HG03045 (cell line): Measurements from ENCODE around the gene KPNB1.

Source experiments
- ATAC-seq: cut with Tn5 transposase; IDR thresholded peaks from one replicate; pipeline ENCODE4 v1.9.1; 2021; ENCODE audit warnings: mild to moderate bottlenecking, moderate library complexity; ENCODE audit not compliant: unreplicated experiment

KPNB1 gene

GRCh38 chr17:47636273-47637030 lies 13.3 kb upstream of the KPNB1 start:
- no peak for ATAC-seq

GRCh38 chr17:47638903-47639302 lies 10.8 kb upstream of the KPNB1 start:
- no peak for ATAC-seq

GRCh38 chr17:47640076-47640475 lies 9.6 kb upstream of the KPNB1 start:
- no peak for ATAC-seq

GRCh38 chr17:47641202-47641601 lies 8.5 kb upstream of the KPNB1 start:
- ATAC-seq: no peak

- no peak for ATAC-seq
Measured at GRCh38 chr17:47643116-47643515, 6.6 kb upstream of the KPNB1 start.

- ATAC-seq: no peak
Measured at GRCh38 chr17:47644324-47644723, 5.4 kb upstream of the KPNB1 start.

GRCh38 chr17:47649972-47650524 lies 329 bp downstream of the KPNB1 start:
- ATAC-seq: no peak

GRCh38 chr17:47650525-47651522 lies 1.1 kb downstream of the KPNB1 start:
- ATAC-seq: peak; percentile 56

- ATAC-seq: no peak
Measured at GRCh38 chr17:47651704-47652103, 2.0 kb downstream of the KPNB1 start.

- ATAC-seq: no peak
Measured at GRCh38 chr17:47652570-47652969, 2.9 kb downstream of the KPNB1 start.

GRCh38 chr17:47653442-47653841 lies 3.7 kb downstream of the KPNB1 start:
- ATAC-seq: no peak

- no peak for ATAC-seq
Measured at GRCh38 chr17:47654991-47655390, 5.3 kb downstream of the KPNB1 start.

GRCh38 chr17:47660064-47660492 lies 10.4 kb downstream of the KPNB1 start:
- peak; percentile 53 for ATAC-seq

GRCh38 chr17:47663912-47664623 lies 14.3 kb downstream of the KPNB1 start:
- ATAC-seq: no peak

GRCh38 chr17:47664624-47664941 lies 14.9 kb downstream of the KPNB1 start:
- no peak for ATAC-seq

- ATAC-seq: no peak
Measured at GRCh38 chr17:47665655-47666054, 15.9 kb downstream of the KPNB1 start.

GRCh38 chr17:47669081-47669480 lies 19.4 kb downstream of the KPNB1 start:
- ATAC-seq: no peak

GRCh38 chr17:47670064-47670463 lies 20.3 kb downstream of the KPNB1 start:
- no peak for ATAC-seq

- ATAC-seq: no peak
Measured at GRCh38 chr17:47674499-47674898, 24.8 kb downstream of the KPNB1 start.

- no peak for ATAC-seq
Measured at GRCh38 chr17:47675380-47676198, 25.9 kb downstream of the KPNB1 start.
